Measurements from ENCODE around the gene PGAM5. TPM values are rescaled to one million over a fixed set of nuclear protein-coding genes. Genes with fewer than 3 reads are reported as not detected.

Gene PGAM5
- total RNA-seq, 2 donors from 2014 or later, result 15.0 to 39.2 TPM

DNA sequence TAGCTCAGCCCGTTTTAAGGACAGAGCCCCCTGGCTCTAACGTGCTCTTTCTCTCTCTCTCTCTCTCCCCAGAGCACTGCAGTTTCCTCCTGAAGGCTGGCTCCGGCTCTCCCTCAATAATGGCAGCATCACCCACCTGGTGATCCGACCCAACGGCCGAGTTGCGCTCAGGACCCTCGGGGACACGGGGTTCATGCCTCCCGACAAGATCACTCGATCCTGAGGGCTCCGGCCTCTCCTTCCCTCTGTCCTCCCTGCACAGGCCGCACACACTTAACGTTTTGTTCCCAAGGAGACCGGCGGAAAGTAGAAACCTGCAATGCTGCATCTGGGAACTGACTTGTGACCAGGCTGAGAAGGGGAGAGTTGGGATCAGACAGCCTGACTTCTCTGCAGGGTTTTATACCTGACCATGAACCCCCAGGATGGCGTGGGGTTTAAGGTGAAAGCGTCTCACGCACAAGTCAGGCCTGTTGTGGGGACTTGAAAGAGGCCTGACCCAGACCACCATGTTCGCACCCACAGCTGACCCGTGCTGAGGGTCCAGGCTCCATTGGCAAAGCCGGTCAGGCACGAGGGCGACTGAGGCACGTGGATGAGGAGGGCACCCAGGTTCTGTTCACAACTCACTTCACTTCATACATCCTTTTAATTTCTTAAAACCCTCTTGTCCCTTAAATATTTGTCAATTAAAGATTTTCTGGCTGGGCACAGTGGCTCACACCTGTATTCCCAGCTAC, 10.1 kb downstream of the PGAM5 start:
- WGBS, 2 donors, result 91 to 98% methylated on average over 22 to 25 of the region's 25 CpGs
- intact Hi-C loops (cut with DNase I), result no loop called here
- DNase-seq (no peak), ATAC-seq (no peak)
- H3K36me3 ChIP-seq (replicated peaks in 1 of 2; ENCODE audit: insufficient read depth in 1 of 2, low read depth in 2 of 2), result peaks cover 11 to 21% of the 10 kb centered on the region in 2 donors
- H3K27me3 ChIP-seq, result no peaks in the 10 kb centered on the region
- no peak overlapping the region for H3K27ac ChIP-seq
- no peak for TF ChIP-seq CTCF (IDR thresholded peaks at IDR 0.05)
- no peak for TF ChIP-seq POLR2A (IDR thresholded peaks at IDR 0.05)
- H3K4me1 ChIP-seq, result no peaks in the 10 kb centered on the region
- no peak overlapping the region for H3K4me3 ChIP-seq
- H3K9me3 ChIP-seq, result no peaks in the 10 kb centered on the region

DNA sequence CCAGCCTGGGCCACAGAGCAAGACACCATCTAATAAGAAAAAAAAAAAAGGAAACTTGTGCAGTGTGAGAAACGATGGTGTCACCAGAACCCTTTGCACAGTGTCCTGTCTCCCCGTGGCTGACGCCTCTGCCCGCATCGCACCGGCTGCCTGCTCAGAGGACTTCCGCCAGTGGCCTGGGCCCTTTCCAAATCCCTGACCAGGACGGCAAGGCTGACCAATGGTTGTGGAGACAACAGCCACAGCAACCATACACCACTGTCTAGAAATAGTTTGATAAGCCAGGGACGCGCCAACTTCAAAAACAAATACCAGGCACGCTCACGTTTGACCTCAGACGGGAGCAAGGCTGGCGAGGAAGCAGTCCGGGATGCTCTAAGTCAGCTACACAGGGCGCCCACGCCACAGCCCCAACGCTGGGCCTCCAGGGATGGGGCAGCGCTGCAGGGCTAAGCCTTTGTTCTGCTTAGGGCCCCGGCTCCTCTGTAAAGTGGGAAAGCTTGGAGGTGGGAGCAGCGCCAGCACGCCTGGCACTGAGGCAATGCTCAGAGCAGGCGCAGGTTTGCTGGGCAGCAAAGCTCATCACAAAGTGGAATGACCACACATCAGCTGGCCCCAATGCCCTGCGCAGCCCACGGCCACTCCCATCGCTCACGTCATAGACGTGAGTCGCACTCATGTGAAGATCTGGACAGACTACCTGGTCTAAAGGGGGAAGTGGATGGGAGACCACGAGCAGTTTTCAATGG, 12.5 kb downstream of the PGAM5 start:
- WGBS, 2 donors, result 90 to 91% methylated on average over 21 to 28 of the region's 30 CpGs
- intact Hi-C loops (cut with DNase I), result no loop called here
- Histone ChIP-seq H3K9me3 (no peaks in the 10 kb centered on the region), H3K4me1 (no peaks in the 10 kb centered on the region), H3K27ac (no peak overlapping the region), H3K27me3 (no peaks in the 10 kb centered on the region), H3K4me3 (no peak overlapping the region), H3K36me3 (replicated peaks in 1 of 2; ENCODE audit: insufficient read depth in 1 of 2, low read depth in 2 of 2) (peaks cover 11 to 34% of the 10 kb centered on the region in 2 donors)
- ATAC-seq, result no peak
- DNase-seq, result no peak
- no peak for TF ChIP-seq CTCF (IDR thresholded peaks at IDR 0.05)

GRCh38 chr12:132723764-132724140, 13.1 kb downstream of the PGAM5 start:
- intact Hi-C loops (cut with DNase I), result no loop called here
- Histone ChIP-seq H3K27me3 (no peaks in the 10 kb centered on the region), H3K9me3 (no peaks in the 10 kb centered on the region), H3K27ac (no peak overlapping the region), H3K36me3 (replicated peaks in 1 of 2; ENCODE audit: insufficient read depth in 1 of 2, low read depth in 2 of 2) (peaks cover 11 to 34% of the 10 kb centered on the region in 2 donors), H3K4me1 (no peaks in the 10 kb centered on the region), H3K4me3 (no peak overlapping the region)
- WGBS, 2 donors, result 94% methylated on average over 2 of the region's 2 CpGs
- ATAC-seq (no peak), DNase-seq (no peak)
- TF ChIP-seq POLR2A (IDR thresholded peaks at IDR 0.05), result no peak
- TF ChIP-seq CTCF (IDR thresholded peaks at IDR 0.05), result no peak

DNA sequence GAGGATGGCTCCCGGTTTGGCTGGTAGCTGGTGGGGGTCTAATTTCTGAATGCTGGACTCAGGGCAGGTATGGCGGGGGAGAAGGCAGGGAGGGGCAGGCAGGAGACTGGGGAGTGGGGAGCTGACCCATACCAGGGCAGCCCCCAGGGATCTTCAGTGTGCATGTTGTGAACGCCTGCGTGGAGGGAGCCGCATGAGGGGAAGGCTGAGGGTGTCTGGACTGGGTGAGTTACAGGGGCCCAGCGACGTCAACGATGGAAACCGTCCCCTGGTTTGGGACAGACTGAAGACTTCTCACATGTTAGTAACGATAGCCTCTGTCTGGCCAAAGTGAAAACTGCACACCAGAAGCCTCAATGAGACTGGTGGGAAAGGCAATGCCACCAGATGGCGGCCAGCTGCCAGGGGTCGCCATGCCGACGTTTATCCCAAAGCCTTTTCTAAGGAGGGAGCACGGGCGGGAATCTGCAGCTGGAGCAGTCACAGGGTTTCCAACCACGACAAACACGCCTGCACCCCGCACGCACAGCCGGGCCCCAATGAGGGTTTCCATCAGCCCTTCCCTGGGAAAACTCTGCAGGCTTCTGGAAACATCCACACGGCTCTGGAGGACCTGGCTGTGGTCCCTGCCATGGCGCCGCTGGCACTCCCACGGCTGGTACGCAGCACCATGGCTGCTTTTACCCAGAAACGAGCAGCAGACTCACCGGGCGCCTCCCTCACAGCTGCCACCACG, 14.0 kb downstream of the PGAM5 start:
- no peak for TF ChIP-seq POLR2A (IDR thresholded peaks at IDR 0.05)
- ATAC-seq (no peak), DNase-seq (no peak)
- intact Hi-C loops (cut with DNase I), result no loop called here
- Histone ChIP-seq H3K9me3 (no peaks in the 10 kb centered on the region), H3K36me3 (replicated peaks in 1 of 2; ENCODE audit: insufficient read depth in 1 of 2, low read depth in 2 of 2) (peaks cover 8 to 27% of the 10 kb centered on the region in 2 donors), H3K27me3 (no peaks in the 10 kb centered on the region), H3K4me1 (no peaks in the 10 kb centered on the region), H3K4me3 (no peak overlapping the region), H3K27ac (no peak overlapping the region)
- WGBS, 2 donors, result 87 to 90% methylated on average over 20 to 30 of the region's 30 CpGs

DNA sequence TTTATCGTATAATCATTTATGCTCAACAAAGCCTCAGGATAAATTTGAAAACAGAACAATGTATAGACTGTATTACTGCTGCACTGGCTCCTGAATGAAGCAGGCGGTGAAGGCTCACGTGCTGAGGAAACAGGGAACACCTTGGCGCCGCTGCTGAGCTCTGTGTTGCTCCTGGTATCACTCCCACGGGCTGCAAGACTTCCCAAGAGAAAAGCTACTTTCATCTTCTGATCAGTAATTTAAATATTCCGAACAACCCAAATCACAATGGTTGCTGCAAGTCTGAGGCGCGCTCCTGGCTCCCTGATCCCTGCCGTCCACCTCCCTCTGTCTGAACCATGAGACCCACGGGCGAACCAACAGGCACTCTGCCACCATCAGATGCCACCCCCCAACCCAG, 15.7 kb downstream of the PGAM5 start:
- no peak overlapping the region for H3K27ac ChIP-seq
- no peak overlapping the region for H3K4me3 ChIP-seq
- H3K27me3 ChIP-seq, result no peaks in the 10 kb centered on the region
- H3K4me1 ChIP-seq, result no peaks in the 10 kb centered on the region
- no peak for ATAC-seq
- DNase-seq, result no peak
- H3K36me3 ChIP-seq (replicated peaks in 1 of 2; ENCODE audit: insufficient read depth in 1 of 2, low read depth in 2 of 2), result peaks cover 5 to 27% of the 10 kb centered on the region in 2 donors
- 89 to 94% methylated on average over 11 to 12 of the region's 12 CpGs for WGBS, 2 donors
- no peaks in the 10 kb centered on the region for H3K9me3 ChIP-seq
- intact Hi-C loops (cut with DNase I), result no loop called here
- no peak for TF ChIP-seq CTCF (IDR thresholded peaks at IDR 0.05)
- TF ChIP-seq POLR2A (IDR thresholded peaks at IDR 0.05), result no peak
